Stimulated activated CD4-positive, alpha-beta T cell treated with anti-CD3 and anti-CD28 coated beads, TNF-alpha, amount 100 ng/mL, for 48 hours (primary cell): ENCODE data around the gene PRR33.
"Not testable (repeated sequence)": the region's sequence is repeated elsewhere in the genome, so short reads cannot be mapped to it uniquely, and the experiment has no call there.

Source experiments
- DNase-seq, 3 donors: peaks; one replicate each; pipeline ENCODE4 v3.0.0-alpha.2; 2020; ENCODE audit warnings: low read depth in 3 of 3

The PRR33 gene

DNA sequence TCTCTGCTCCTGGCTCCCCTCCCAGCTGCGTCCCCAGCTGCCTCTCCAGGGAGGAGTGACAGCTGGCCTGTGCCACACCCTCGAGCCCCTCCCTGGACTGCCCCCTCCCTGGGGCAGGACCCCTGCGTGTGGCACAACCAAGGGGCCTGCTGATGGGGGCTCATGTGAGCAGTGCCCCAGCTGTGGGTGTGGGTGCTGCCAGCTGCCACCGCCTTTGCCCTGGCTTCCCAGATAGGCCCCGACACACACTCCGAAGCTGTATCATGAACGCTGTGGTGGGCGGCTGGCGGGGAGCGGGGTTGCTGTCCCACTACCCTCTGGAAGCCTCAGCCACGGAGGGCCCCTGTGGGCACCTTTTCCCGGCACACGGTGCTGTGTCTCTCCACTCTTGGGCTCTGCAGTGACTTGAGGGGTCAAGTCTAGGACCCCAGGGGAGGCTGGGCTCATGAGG lies 15.8 kb downstream of the PRR33 start:
- not testable (repeated sequence) for DNase-seq

DNA sequence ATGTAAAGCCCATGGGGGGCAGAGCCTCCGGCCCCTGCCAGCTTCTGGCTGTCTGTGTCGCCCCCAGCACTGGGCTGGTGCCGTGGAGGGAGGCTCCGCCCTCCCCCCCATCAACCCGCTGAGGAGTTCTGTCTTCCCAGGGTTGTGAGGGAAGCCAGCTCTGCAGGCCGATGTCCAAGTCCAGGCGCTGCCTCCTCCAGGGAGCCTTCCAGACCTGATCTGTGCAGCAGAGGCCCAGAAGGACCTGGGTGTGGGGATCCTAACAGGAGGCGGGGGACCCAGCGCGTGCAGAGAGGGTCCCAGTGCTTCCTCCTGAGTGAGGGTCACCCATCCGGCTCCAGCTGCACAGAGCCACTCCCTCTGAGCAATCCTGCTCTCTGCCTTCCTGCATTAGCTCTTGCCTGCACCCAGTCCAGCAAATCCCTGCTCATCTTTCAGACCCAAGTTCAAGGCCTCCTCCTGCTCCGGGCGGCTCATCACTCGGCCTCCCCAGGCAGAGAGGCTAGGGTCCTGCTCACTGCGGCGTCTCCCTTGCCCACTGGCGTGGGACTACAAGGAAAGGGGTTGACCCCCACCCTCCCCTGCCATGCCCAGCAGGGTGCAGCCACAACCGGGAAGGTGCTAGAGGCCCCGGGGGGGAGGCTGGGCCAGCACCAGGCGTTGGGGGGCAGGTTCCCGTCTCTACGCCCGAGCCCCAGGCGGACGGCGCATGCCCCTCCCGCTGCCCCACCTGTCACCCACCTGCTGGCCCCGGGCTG lies 16.4 kb downstream of the PRR33 start:
- no peak for DNase-seq

DNA sequence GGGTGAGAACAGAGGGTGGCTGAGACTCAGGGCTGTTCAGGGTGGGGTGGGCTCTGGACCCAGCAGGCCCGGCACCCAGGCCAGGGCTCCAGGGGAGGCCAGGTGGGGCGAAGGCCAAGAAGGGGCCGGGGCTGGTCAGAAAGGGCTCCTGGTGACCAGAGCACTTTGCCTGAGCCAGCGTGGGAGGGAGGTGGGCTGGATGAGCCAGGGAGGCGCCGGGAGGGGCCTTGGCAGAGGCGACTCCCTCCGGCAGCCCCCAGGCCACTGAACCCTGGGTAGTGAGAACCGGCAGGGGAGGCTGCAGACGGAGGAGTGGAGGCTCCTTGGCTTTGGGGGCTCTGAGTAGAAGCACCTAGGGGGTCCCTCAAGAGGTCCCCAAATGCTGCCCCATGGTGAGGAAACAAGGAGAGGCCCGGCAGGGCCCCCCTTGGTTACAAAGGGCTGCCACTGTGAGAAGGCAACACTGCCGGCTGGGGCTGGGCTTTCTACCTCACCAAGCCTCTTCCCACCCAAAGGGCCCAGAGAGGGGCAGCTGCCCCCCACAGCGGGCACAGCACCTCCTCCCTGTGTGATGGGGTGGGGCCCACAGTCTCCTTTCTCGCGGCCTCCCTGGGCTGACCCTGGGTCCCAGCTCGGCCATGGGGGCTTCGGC lies 17.1 kb downstream of the PRR33 start:
- DNase-seq, result not testable (repeated sequence)

- DNase-seq, result not testable (repeated sequence)
Measured at GRCh38 chr11:1873813-1874150, 17.9 kb downstream of the PRR33 start.

GRCh38 chr11:1873048-1873812 lies 18.5 kb downstream of the PRR33 start:
- DNase-seq, result no peak

DNA sequence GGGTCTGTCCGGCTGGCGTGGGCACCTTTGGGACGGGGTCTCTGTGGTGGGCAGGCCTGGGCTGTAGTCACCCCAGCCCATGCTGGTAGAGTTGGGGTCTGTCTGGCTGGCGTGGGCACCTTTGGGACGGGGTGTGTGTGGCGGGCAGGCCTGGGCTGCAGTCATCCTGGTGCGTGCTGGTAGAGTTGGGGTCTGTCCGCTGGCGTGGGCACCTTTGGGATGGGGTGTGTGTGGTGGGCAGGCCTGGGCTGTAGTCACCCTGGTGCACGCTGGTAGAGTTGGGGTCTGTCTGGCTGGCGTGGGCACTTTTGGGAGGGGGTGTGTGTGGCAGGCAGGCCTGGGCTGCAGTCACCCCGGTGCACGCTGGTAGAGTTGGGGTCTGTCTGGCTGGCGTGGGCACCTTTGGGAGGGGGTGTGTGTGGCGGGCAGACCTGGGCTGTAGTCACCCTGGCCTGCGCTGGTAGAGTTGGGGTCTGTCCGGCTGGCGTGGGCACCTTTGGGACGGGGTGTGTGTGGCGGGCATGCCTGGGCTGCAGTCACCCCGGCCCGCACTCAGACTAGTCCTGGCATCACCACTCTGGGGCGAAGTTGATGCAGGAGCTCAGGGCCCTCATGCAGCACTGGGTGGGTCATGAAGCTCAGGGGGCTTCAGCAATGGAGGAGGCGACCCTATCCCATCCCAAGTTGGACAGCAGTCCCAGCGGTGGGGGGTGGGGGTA lies 19.3 kb downstream of the PRR33 start:
- DNase-seq, result no peak

- DNase-seq, result no peak
Measured at GRCh38 chr11:1871531-1871930, 20.2 kb downstream of the PRR33 start.

- no peak for DNase-seq
Measured at GRCh38 chr11:1870721-1871466, 20.8 kb downstream of the PRR33 start.

- DNase-seq, result no peak
Measured at GRCh38 chr11:1870326-1870696, 21.4 kb downstream of the PRR33 start.

- DNase-seq, result no peak
Measured at GRCh38 chr11:1869427-1870325, 22.0 kb downstream of the PRR33 start.

- DNase-seq, result no peak
Measured at GRCh38 chr11:1868636-1869291, 22.9 kb downstream of the PRR33 start.

DNA sequence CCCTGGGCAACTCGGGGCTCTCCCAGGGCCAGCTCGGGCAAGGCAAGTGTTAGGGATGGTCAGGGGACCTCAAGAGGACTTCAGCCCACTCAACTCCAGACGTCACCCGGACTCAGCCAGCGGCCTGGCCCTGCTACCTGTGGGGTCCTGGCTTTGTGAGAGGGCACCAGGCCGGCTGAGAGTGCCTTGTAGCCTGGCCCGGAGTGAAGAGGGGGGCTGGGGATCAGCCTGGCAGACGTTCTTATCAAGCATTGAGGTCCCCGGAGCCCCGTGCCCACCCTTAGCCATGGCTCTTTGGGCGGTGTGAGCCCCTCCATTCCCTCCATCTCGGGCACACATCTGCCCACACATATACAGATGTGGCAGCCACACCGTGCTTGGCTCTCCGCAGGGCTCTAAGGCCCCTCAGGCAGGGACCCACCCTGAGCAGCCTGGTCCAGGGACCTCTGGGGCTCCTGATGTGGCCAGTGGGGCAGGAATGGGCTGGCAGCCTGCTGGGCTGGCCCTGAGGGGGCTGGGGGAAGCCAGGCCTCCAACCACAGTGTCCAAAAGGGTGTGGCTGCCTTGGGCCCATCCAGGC lies 23.5 kb downstream of the PRR33 start:
- no peak for DNase-seq

GRCh38 chr11:1867381-1867780 lies 24.3 kb downstream of the PRR33 start:
- no peak for DNase-seq

- DNase-seq, result no peak
Measured at GRCh38 chr11:1866776-1867175, 24.9 kb downstream of the PRR33 start.

DNA sequence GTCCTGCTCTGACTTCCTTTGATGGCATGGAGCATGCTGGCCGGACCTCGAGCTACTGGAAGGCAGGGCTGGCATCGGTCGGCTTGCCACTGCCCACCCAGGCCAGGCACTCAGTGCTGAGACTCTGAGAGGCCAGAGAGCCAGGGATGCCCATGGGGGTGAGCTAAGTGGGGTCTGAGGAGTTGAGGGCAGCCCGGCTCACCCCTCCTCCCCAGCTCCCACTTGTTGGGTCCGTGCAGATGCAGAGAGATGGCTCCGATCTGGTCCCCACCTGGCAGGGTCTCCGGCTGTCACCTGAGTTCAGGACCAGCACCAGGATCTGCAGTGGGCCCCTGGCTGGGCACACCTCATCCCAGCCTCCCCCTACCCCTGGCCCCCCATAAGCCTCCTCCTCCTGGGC lies 25.5 kb downstream of the PRR33 start:
- DNase-seq, result no peak

DNA sequence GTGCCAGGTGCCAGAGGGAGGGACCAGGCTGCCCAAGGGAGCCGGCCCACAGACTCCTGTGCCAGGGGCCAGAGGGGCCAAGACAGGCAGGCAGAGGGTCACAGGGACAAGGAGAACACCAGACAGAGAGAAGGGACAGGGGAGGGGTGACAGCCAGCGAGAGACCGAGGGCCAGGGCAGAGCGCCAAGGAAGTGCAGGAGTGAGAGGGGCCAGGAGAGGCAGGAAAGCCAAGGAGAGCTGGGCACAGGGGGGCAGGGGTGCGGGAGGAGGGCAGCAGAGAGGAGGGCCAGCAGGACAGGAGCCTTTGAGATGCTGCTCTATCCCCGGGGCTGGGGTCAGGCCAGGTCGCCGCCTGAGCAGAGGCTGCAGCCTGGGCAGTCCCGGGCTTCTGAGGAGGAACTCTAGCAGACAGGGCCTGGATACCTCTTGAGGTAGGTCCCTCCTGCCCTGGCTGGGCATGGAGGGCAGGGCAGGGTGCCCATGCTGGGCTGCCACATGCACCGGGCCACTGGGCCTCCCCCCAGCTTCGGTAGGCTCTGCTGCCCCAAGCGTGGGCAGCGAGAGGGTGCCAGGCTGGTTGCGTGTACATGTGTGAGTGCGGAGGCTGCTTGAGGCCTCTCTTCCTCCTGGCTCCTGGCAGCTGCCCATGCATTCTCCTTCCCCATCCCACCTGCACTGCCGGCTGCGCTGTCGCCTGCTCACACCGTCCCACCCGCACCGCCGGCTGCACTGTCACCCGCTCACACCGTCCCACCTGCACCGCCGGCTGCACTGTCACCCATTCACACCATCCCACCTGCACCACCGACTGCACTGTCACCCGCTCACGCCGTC lies 26.6 kb downstream of the PRR33 start:
- DNase-seq, result no peak

DNA sequence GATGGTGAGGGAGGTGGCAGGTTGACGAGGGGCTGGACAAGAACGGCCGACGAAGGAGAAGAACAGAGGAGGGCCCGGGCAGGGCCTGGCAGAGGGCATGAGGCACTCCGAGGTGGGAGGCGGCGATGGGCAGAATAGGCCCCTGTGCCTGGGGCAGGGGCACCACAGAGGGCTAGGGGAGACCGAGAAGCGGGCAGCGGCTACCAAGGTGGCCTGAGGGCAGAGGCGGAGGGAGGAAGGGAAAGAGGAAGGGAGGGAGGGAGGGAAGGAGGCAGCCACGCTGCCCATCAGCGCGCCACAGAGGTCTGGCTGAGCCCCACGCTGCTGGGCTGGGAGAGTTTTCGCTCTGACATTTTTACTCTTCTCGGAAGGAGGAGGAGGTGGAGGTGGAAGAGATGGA lies 27.5 kb downstream of the PRR33 start:
- no peak for DNase-seq

DNA sequence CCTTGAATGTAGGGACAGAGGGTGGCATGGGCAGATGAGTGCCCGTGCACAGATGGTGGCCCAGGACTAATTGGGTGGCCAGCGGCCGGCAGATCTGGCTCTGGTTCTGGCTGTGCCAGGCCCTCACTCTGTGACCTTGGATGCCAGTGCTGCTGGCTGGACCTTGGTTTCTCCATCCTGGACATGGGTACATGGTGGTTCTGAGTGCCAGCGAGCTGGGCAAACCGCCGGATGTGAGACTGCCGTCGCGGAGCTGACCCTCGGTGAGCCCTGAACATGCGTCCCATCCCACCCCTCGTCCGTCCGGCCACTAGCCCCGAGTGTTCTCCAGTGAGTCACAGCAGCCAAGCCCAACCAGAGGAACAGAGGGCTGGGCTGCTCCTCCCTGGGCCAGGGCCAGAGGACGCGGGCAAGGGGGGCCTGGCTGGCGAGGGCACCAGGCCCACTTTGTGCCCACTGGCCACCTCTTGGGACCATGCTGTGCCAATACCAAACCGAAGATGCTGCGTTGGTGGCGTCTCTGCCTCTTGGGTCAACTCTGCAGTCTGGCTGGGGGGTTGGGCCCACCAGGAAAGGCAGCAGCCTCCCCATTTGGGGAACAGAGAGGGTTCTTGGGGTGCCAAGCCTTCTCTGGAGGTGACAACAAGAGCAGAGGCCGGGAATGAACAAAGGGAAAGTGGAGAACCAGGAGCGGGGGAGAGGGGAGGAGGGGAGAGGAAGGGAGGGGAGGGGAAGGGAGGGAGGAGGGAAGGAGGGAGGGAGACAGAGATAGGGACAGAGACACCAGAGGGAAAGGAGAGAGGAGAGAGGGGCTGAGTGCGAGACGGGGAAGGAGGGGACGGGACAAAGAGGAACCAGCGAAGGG lies 28.1 kb downstream of the PRR33 start:
- DNase-seq, result no peak
